GM23248 (cell line): Measurements from ENCODE around the gene ATOSB.
"Not testable (repeated sequence)": the region's sequence is repeated elsewhere in the genome, so short reads cannot be mapped to it uniquely, and the experiment has no call there.

Experiments
- EZH2 ChIP-seq: fragments of 200-600 bp; sonication (generic); IDR thresholded peaks from 2 replicates; pipeline ENCODE4 v1.6.1; 2018; ENCODE audit warnings: antibody characterized with exemption, mild to moderate bottlenecking; ENCODE audit not compliant: insufficient read depth, poor library complexity, severe bottlenecking
- EZH2phosphoT487 ChIP-seq: fragments of 200-600 bp; sonication (generic); IDR thresholded peaks from 2 replicates; pipeline ENCODE4 v1.6.1; 2018; ENCODE audit warnings: antibody characterized with exemption, moderate library complexity, mild to moderate bottlenecking, low read depth; ENCODE audit not compliant: insufficient read depth

DNA sequence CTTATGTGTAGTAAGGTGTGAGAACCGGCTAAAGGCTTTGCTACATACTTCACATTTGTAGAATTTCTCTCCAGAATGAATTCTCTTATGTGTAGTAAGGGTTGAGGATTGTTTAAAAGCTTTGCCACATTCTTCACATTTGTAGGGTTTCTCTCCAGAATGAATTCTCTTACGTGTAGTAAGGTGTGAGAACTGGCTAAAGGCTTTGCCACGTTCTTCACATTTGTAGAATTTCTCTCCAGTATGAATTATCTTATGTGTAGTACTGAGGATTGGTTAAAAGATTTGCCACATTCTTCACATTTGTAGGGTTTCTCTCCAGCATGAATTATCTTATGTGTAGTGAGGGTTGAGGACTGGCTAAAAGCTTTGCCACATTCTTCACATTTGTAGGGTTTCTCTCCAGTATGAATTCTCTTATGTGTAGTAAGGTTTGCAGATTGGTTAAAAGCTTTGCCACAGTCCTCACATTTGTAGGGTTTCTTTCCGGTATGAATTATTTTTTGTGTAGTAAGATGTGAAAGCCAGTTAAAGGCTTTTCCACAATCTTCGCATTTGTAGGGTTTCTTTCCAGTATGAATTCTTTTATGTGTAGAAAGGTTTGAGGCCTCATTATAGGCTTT lies 32.4 kb upstream of the ATOSB start:
- not testable (repeated sequence) for TF ChIP-seq EZH2, EZH2phosphoT487
